ENCODE data around the gene BAG5. TPM values are rescaled to one million over a fixed set of nuclear protein-coding genes. Genes with fewer than 3 reads are reported as not detected.

Gene BAG5
- total and polyA plus RNA-seq, 2 of the 4 experiments (the other 2 are of a cell fraction), result 6.7 to 22.2 TPM

DNA sequence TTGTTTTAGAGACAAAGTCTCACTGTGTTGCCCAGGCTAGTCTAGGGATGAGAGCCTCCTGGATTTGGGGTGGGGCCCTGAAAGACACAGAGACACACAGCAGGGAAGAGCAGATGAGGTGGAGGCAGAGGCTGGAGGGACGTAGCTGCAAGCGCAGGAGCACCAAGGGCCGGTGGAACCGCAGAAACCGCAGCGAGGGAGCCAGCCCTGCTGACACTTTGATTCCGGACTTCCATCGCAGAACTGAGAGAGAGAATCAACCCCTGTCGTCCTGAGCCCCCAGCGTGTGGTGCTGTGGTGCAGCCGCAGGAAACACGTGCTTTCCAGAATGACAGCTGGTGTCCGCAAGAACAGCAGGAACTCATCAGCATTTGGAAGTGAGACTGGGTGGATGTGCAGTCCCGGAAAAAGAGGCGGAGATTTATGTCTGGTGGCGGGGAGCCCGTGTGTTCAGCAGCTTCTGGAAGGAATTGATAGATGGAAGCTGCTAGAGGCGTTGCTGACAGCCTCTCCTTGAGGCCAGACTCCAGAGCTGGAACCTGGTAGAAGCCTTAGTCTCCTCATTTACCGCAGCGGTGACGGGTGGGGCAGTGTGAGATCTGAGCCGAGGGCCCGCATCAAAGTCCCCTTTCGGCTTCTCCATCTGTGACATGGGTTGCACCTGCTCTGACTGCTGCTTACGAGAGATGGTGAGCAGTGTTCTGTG lies 44.7 kb upstream of the BAG5 start:
- Histone ChIP-seq H3K14ac (replicated peaks; ENCODE audit: low read depth, low read length) (no peak overlapping the region), H3K23ac (ENCODE audit: low read depth, low read length) (no peak overlapping the region), H3K27ac (ENCODE audit: insufficient read depth, low read length) (no peak overlapping the region), H2AK9ac (replicated peaks; ENCODE audit: low read depth, low read length, poor library complexity) (peak overlapping the region; percentile 8), H3K4me3 (ENCODE audit: insufficient read depth, low read depth, low read length) (no peak overlapping the region), H3K4me1 (ENCODE audit: control insufficient read depth, insufficient read depth, low read length) (peaks cover 9% of the 10 kb centered on the region; the same call in 1 of the 2 replicates), H4K20me1 (ENCODE audit: insufficient read depth, low read length) (peaks cover 17% of the 10 kb centered on the region), H3K56ac (ENCODE audit: extremely low read depth, insufficient read depth, low read length) (no peak overlapping the region), H4K8ac (ENCODE audit: low read depth in 2 of 2, low read length in 2 of 2) (no peak overlapping the region), H3K9me1 (ENCODE audit: insufficient read depth, low read length) (0 out of 2 replicates have a peak, but pooled peaks cover 5% of the 10 kb centered on the region), H3K36me3 (ENCODE audit: control insufficient read depth, insufficient read depth, low read length) (no peaks in the 10 kb centered on the region), H3K9ac (ENCODE audit: low read depth, low read length) (no peak overlapping the region), H4K5ac (ENCODE audit: low read depth, low read length) (no peak overlapping the region), H2BK15ac (ENCODE audit: low read depth, low read length) (no peak overlapping the region), H3K9me3 (ENCODE audit: control insufficient read depth, insufficient read depth, low read length) (peaks cover 6% of the 10 kb centered on the region), H2BK5ac (ENCODE audit: low read depth, low read length, poor library complexity, severe bottlenecking) (no peak overlapping the region), H2BK120ac (ENCODE audit: low read depth, low read length) (no peak overlapping the region), H4K91ac (ENCODE audit: insufficient read depth, low read depth, low read length) (no peak overlapping the region), H2AK5ac (ENCODE audit: low read depth, low read length) (peak overlapping the region; percentile 47; the same call in 1 of the 2 replicates), H3K27me3 (ENCODE audit: control insufficient read depth, insufficient read depth, low read length) (no peaks in the 10 kb centered on the region; the same call in 1 of the 2 replicates), H2AFZ (replicated peaks; ENCODE audit: low read length, poor library complexity) (peak overlapping the region; percentile 64), H3K4me2 (ENCODE audit: low read depth, low read length) (peak overlapping the region; percentile 39), H3K79me1 (ENCODE audit: low read depth in 1 of 2, low read length in 2 of 2) (no peaks in the 10 kb centered on the region), H2BK20ac (ENCODE audit: low read depth, low read length) (no peak overlapping the region; the same call in 1 of the 2 replicates), H3K18ac (ENCODE audit: low read depth, low read length) (no peak overlapping the region), H3K4ac (ENCODE audit: low read depth, low read length) (peak overlapping the region; percentile 40)
- DNase-seq (peak; percentile 92), ATAC-seq (ENCODE audit: low read depth) (peak; percentile 86)
- 1% methylated on average over 17 of the region's 25 CpGs; no CpG with 5 or more reads in 1 of the 2 experiments for WGBS, 2 experiments (ENCODE audit: extremely low coverage in 2 of 2, insufficient read length in 1 of 2)
- intact Hi-C loops (cut with micrococcal nuclease), result no loop called here
- no TSS peak for BruUV-seq (replicated peaks)
- dilution Hi-C loops (cut with HindIII; ENCODE audit: low sequenced_read_pairs, unreplicated experiment), result no loop called here
- POLR2A ChIA-PET (ENCODE audit: unreplicated experiment), result no interaction called here
- CTCF ChIA-PET, result interaction anchor here (0.5 to 0.7 kb wide), 5 partner anchors 9 to 65 kb away, joined by 3 to 5 read pairs (median 3); no protein-coding TSS in a partner anchor
- in situ Hi-C loops (cut with MboI; ENCODE audit: low sequenced_read_pairs), result no loop called here
- TF ChIP-seq NFE2L2 (IDR thresholded peaks at IDR 0.05; ENCODE audit: low read depth, low read length) (no peak), SMC3 (IDR thresholded peaks at IDR 0.05; ENCODE audit: low read depth, low read length) (peak; percentile 18; the same call in 1 of the 2 replicates), CHD1 (IDR thresholded peaks at IDR 0.05; ENCODE audit: low read depth, low read length) (no peak), RFX5 (IDR thresholded peaks at IDR 0.05; ENCODE audit: low read depth, low read length) (no peak), MXI1 (IDR thresholded peaks at IDR 0.05; ENCODE audit: borderline replicate concordance, low read depth, low read length) (peak; percentile 99), RAD21 (IDR thresholded peaks at IDR 0.05; ENCODE audit: low read length) (peak; percentile 38; the same call in 1 of the 2 replicates), RCOR1 (IDR thresholded peaks at IDR 0.05; ENCODE audit: insufficient replicate concordance, low read length) (peak; percentile 23), CEBPB (IDR thresholded peaks at IDR 0.05; ENCODE audit: low read depth, low read length) (no peak), POLR2A (IDR thresholded peaks at IDR 0.05; ENCODE audit: low read depth, low read length) (no peak), MAFK (IDR thresholded peaks at IDR 0.05; ENCODE audit: low read depth, low read length) (no peak), FOS (IDR thresholded peaks at IDR 0.05; ENCODE audit: low read depth, low read length) (no peak), BHLHE40 (IDR thresholded peaks at IDR 0.05; ENCODE audit: low read depth, low read length) (peak; percentile 69)
- TF ChIP-seq, protein P1, sequence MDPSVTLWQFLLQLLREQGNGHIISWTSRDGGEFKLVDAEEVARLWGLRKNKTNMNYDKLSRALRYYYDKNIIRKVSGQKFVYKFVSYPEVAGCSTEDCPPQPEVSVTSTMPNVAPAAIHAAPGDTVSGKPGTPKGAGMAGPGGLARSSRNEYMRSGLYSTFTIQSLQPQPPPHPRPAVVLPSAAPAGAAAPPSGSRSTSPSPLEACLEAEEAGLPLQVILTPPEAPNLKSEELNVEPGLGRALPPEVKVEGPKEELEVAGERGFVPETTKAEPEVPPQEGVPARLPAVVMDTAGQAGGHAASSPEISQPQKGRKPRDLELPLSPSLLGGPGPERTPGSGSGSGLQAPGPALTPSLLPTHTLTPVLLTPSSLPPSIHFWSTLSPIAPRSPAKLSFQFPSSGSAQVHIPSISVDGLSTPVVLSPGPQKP (IDR thresholded peaks at IDR 0.05; ENCODE audit: borderline replicate concordance, low read depth, low read length), result no peak
- TF ChIP-seq, protein P2, sequence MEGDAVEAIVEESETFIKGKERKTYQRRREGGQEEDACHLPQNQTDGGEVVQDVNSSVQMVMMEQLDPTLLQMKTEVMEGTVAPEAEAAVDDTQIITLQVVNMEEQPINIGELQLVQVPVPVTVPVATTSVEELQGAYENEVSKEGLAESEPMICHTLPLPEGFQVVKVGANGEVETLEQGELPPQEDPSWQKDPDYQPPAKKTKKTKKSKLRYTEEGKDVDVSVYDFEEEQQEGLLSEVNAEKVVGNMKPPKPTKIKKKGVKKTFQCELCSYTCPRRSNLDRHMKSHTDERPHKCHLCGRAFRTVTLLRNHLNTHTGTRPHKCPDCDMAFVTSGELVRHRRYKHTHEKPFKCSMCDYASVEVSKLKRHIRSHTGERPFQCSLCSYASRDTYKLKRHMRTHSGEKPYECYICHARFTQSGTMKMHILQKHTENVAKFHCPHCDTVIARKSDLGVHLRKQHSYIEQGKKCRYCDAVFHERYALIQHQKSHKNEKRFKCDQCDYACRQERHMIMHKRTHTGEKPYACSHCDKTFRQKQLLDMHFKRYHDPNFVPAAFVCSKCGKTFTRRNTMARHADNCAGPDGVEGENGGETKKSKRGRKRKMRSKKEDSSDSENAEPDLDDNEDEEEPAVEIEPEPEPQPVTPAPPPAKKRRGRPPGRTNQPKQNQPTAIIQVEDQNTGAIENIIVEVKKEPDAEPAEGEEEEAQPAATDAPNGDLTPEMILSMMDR (conservative IDR thresholded peaks at IDR 0.05; ENCODE audit: low read depth, low read length), result peak; percentile 37
- TF ChIP-seq, protein P3, sequence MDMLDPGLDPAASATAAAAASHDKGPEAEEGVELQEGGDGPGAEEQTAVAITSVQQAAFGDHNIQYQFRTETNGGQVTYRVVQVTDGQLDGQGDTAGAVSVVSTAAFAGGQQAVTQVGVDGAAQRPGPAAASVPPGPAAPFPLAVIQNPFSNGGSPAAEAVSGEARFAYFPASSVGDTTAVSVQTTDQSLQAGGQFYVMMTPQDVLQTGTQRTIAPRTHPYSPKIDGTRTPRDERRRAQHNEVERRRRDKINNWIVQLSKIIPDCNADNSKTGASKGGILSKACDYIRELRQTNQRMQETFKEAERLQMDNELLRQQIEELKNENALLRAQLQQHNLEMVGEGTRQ (IDR thresholded peaks at IDR 0.05; ENCODE audit: low read depth, low read length), result peak; percentile 64
